Thyroid gland (tissue), 4 donors: Measurements from ENCODE around the gene LAMC1. TPM values are rescaled to one million over a fixed set of nuclear protein-coding genes. Genes with fewer than 3 reads are reported as not detected.

Experiments
- DNase-seq, 2 donors: peaks; one replicate each; pipeline ENCODE4 v3.0.0-alpha.2; 2019
- H3K27ac ChIP-seq, 3 donors: fragments of 200-600 bp; sonication (generic); 1 replicate in 2 of 3; 2 replicates in 1 of 3; pipeline ENCODE4 v1.5.1; 2016 to 2019; ENCODE audit warnings: mild to moderate bottlenecking in 1 of 3, moderate library complexity in 1 of 3
- H3K27me3 ChIP-seq: fragments of 200-600 bp; sonication (generic); one replicate; pipeline ENCODE4 v1.5.1; 2019
- H3K36me3 ChIP-seq, 2 donors: fragments of 200-600 bp; sonication (generic); one replicate each; pipeline ENCODE4 v1.5.1; 2016 to 2019
- H3K4me1 ChIP-seq, 2 donors: fragments of 200-600 bp; sonication (generic); one replicate each; pipeline ENCODE4 v1.5.1; 2017 to 2019
- H3K4me3 ChIP-seq, 3 donors: fragments of 200-600 bp; sonication (generic); replicated peaks in 1 of 3; 1 replicate in 2 of 3; 2 replicates in 1 of 3; pipeline ENCODE4 v1.5.1; 2016; ENCODE audit warnings: mild to moderate bottlenecking in 1 of 3
- H3K9me3 ChIP-seq: fragments of 200-600 bp; sonication (generic); one replicate; pipeline ENCODE4 v1.5.1; 2017
- CTCF ChIP-seq, 6 experiments: fragments of 200-600 bp in 3 of 6; fragments of 450-650 bp in 3 of 6; sonication (generic) in 3 of 6; IDR thresholded peaks; one replicate each; pipeline ENCODE4 v1.5.1; 2016 to 2019; ENCODE audit warnings: antibody characterized with exemption in 6 of 6, mild to moderate bottlenecking in 2 of 6, inconsistent platforms in 1 of 6, moderate library complexity in 1 of 6
- POLR2A ChIP-seq, 2 donors: fragments of 450-650 bp; IDR thresholded peaks; one replicate each; pipeline ENCODE4 v1.6.1; 2017; ENCODE audit warnings: antibody characterized with exemption in 2 of 2, mild to moderate bottlenecking in 2 of 2, moderate library complexity in 1 of 2
- WGBS, 2 donors: methylation state at CpG; one replicate each; pipeline ENCODE4 v1.1.5; 2017; 5-methylcytosine and 5-hydroxymethylcytosine counted together
- intact Hi-C: fragments of 100-400 bp; cut with DNase I; formaldehyde crosslinking; loops from one replicate; pipeline ENCODE4 v1.15.1; 2023
- total RNA-seq, 4 donors: library from RNA; depleted of rRNA; stranded (reverse); fragments of >200 nt; gene quantifications; one replicate each; pipeline ENCODE4 v1.2.3, GENCODE V29; 2016

The LAMC1 gene
- total RNA-seq, 4 donors from 2014 or later = 150 to 213 (median 174) TPM

GRCh38 chr1:183152180-183152579 lies 129.0 kb downstream of the LAMC1 start:
- DNase-seq = no peak
- Histone ChIP-seq H3K27ac (no peak overlapping the region), H3K4me1 (peaks cover 11 to 12% of the 10 kb centered on the region in 2 donors), H3K27me3 (no peaks in the 10 kb centered on the region), H3K9me3 (no peaks in the 10 kb centered on the region), H3K4me3 (no peak overlapping the region), H3K36me3 (no peaks in the 10 kb centered on the region)
- intact Hi-C loops = no loop called here
- 92 to 93% methylated on average over 7 of the region's 7 CpGs for WGBS, 2 donors
- TF ChIP-seq CTCF (IDR thresholded peaks at IDR 0.05) = no peak
- TF ChIP-seq POLR2A (IDR thresholded peaks at IDR 0.05) = no peak

GRCh38 chr1:183155939-183156338 lies 132.7 kb downstream of the LAMC1 start:
- H3K27me3 ChIP-seq = no peaks in the 10 kb centered on the region
- intact Hi-C loops = no loop called here
- no peaks in the 10 kb centered on the region for H3K4me1 ChIP-seq
- no peaks in the 10 kb centered on the region for H3K9me3 ChIP-seq
- no peak overlapping the region for H3K4me3 ChIP-seq
- no peak overlapping the region for H3K27ac ChIP-seq
- no peak for TF ChIP-seq CTCF (IDR thresholded peaks at IDR 0.05)
- no peak for TF ChIP-seq POLR2A (IDR thresholded peaks at IDR 0.05)
- 93 to 96% methylated on average over 2 of the region's 2 CpGs for WGBS, 2 donors
- DNase-seq = no peak
- H3K36me3 ChIP-seq = no peaks in the 10 kb centered on the region

GRCh38 chr1:183159960-183160359 lies 136.7 kb downstream of the LAMC1 start:
- H3K9me3 ChIP-seq = no peaks in the 10 kb centered on the region
- WGBS, 2 donors = 65 to 71% methylated on average over 9 of the region's 9 CpGs
- no peak overlapping the region for H3K4me3 ChIP-seq
- no peak for TF ChIP-seq CTCF (IDR thresholded peaks at IDR 0.05)
- no peak for TF ChIP-seq POLR2A (IDR thresholded peaks at IDR 0.05)
- H3K27me3 ChIP-seq = no peaks in the 10 kb centered on the region
- H3K36me3 ChIP-seq = no peaks in the 10 kb centered on the region
- H3K4me1 ChIP-seq = peaks cover 0 to 2% of the 10 kb centered on the region in 2 donors
- no peak overlapping the region for H3K27ac ChIP-seq
- peak; percentile 44 to 49 for DNase-seq
- intact Hi-C loops = no loop called here

- Histone ChIP-seq H3K27ac (no peak overlapping the region), H3K36me3 (no peaks in the 10 kb centered on the region), H3K4me3 (no peak overlapping the region), H3K4me1 (peaks cover 0 to 6% of the 10 kb centered on the region in 2 donors), H3K9me3 (no peaks in the 10 kb centered on the region), H3K27me3 (no peaks in the 10 kb centered on the region)
- WGBS, 2 donors = 86 to 91% methylated on average over 3 of the region's 3 CpGs
- intact Hi-C loops = no loop called here
- DNase-seq = no peak
- TF ChIP-seq POLR2A (IDR thresholded peaks at IDR 0.05) (no peak), CTCF (IDR thresholded peaks at IDR 0.05) (no peak)
Measured at GRCh38 chr1:183161391-183161790, 138.2 kb downstream of the LAMC1 start.

- H3K36me3 ChIP-seq = no peaks in the 10 kb centered on the region
- intact Hi-C loops = no loop called here
- H3K9me3 ChIP-seq = no peaks in the 10 kb centered on the region
- peaks cover 0 to 6% of the 10 kb centered on the region in 2 donors for H3K4me1 ChIP-seq
- DNase-seq = no peak
- TF ChIP-seq POLR2A (IDR thresholded peaks at IDR 0.05) (no peak), CTCF (IDR thresholded peaks at IDR 0.05) (no peak)
- H3K27me3 ChIP-seq = no peaks in the 10 kb centered on the region
- WGBS, 2 donors = 88 to 100% methylated on average over 3 of the region's 3 CpGs
- H3K4me3 ChIP-seq = no peak overlapping the region
- H3K27ac ChIP-seq = no peak overlapping the region
Measured at GRCh38 chr1:183163316-183163715, 140.1 kb downstream of the LAMC1 start.
